ENCODE results near the gene ENC1.

DNA sequence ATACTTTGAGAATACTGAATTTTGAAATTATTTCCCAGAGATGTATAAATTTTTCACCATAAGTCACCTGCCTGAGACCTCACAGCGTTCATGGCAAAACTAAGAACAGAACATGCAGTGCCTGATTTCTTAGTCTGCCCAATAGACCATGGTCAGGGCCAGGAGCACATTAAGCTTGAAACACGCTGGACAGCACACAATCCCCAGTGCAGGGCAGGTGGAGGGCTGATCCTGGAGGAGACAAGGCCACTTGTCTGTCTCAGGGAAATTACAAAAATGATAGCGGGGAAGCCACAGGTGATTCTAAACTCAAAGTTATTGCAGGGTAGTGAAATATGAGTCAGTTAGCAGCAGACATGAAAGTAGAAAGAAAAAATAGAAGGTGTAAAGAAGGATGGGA lies 18.6 kb upstream of the ENC1 start:
- TF ChIP-seq, protein P1, sequence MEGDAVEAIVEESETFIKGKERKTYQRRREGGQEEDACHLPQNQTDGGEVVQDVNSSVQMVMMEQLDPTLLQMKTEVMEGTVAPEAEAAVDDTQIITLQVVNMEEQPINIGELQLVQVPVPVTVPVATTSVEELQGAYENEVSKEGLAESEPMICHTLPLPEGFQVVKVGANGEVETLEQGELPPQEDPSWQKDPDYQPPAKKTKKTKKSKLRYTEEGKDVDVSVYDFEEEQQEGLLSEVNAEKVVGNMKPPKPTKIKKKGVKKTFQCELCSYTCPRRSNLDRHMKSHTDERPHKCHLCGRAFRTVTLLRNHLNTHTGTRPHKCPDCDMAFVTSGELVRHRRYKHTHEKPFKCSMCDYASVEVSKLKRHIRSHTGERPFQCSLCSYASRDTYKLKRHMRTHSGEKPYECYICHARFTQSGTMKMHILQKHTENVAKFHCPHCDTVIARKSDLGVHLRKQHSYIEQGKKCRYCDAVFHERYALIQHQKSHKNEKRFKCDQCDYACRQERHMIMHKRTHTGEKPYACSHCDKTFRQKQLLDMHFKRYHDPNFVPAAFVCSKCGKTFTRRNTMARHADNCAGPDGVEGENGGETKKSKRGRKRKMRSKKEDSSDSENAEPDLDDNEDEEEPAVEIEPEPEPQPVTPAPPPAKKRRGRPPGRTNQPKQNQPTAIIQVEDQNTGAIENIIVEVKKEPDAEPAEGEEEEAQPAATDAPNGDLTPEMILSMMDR (IDR thresholded peaks at IDR 0.05) = no peak
- no peak for TF ChIP-seq POLR2A (IDR thresholded peaks at IDR 0.05)
